GM12801 (cell line): ENCODE data around the gene PEPD.

Experiments used
- TF ChIP-seq, protein P1 (sequence below): IDR thresholded peaks from one replicate; pipeline ENCODE4 v1.5.1; 2011; ENCODE audit warnings: control low read depth; ENCODE audit not compliant: insufficient read length; ENCODE audit errors: extremely low read depth

Gene PEPD

GRCh38 chr19:33496038-33496895 is 25.3 kb downstream of the PEPD start:
- TF ChIP-seq, protein P1, sequence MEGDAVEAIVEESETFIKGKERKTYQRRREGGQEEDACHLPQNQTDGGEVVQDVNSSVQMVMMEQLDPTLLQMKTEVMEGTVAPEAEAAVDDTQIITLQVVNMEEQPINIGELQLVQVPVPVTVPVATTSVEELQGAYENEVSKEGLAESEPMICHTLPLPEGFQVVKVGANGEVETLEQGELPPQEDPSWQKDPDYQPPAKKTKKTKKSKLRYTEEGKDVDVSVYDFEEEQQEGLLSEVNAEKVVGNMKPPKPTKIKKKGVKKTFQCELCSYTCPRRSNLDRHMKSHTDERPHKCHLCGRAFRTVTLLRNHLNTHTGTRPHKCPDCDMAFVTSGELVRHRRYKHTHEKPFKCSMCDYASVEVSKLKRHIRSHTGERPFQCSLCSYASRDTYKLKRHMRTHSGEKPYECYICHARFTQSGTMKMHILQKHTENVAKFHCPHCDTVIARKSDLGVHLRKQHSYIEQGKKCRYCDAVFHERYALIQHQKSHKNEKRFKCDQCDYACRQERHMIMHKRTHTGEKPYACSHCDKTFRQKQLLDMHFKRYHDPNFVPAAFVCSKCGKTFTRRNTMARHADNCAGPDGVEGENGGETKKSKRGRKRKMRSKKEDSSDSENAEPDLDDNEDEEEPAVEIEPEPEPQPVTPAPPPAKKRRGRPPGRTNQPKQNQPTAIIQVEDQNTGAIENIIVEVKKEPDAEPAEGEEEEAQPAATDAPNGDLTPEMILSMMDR: no peak

- TF ChIP-seq, protein P1: no peak
These were observed 28.0 kb downstream of the PEPD start for GRCh38 chr19:33493401-33494275.

DNA sequence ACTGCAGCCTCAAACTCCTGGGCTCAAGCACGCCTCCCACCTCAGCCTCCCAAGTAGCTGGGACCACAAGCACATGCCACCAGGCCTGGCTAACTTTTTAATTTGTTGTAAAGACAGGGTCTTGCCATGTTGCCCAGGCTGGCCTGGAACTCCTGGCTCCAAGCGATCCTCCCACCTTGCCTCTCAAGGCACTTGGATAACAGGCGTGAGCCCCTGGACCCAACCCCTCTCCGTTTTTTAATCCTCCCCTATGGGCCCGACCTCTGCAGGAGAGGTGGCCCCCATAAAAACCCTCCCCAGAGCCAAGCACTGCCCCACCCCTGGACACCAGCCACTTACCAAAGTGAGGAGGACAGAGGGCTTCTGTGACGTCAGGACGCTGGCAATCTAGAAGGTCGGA is 28.6 kb downstream of the PEPD start:
- TF ChIP-seq, protein P1: no peak

DNA sequence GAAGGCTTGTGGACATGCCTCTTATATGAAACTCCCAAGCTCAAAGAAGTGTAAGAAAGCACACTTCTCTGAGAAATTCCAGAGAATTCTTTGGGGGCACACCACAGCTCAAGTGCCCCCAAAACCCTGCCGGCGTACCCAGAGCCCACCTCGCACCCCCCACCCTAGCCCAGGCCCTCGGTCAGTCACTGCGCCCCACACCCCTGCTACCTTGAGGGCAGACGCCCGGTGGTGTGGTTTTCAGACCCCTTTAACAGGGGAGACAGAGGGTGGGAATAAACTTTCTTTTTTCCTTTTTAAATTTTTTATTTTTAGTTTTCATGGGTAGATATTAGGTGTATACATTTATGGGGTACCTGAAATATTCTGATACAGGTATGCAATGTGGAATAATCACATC is 29.5 kb downstream of the PEPD start:
- TF ChIP-seq, protein P1: no peak

- TF ChIP-seq, protein P1: no peak
These were observed 31.5 kb downstream of the PEPD start for GRCh38 chr19:33490041-33490451.

GRCh38 chr19:33488826-33489225 is 32.8 kb downstream of the PEPD start:
- TF ChIP-seq, protein P1: no peak
